ENCODE data around the gene THSD4. TPM values are rescaled to one million over a fixed set of nuclear protein-coding genes. Genes with fewer than 3 reads are reported as not detected.

Gene THSD4
- total and polyA plus RNA-seq, 9 of the 15 experiments (the other 6 are each of a cell fraction or from before 2014, with no cell fraction given) = 0.04 TPM; not detected in 5

GRCh38 chr15:71362987-71363968 lies 248.0 kb downstream of the THSD4 start:
- in situ Hi-C loops (cut with MboI) (no loop called here), intact Hi-C loops (cut with micrococcal nuclease) (no loop called here)
- Histone ChIP-seq H3K27me3 (ENCODE audit: control insufficient read depth in 2 of 2, insufficient read depth in 2 of 2, low read length in 2 of 2) (peaks cover 0 to 3% of the 10 kb centered on the region in 2 experiments; a peak in 1 of 5 replicates), H3K4me2 (ENCODE audit: insufficient read depth, low read length) (no peak overlapping the region), H3K9me3 (replicated peaks; ENCODE audit: control insufficient read depth, insufficient read depth, low read depth, low read length) (no peaks in the 10 kb centered on the region), H3K9me1 (ENCODE audit: control insufficient read depth, insufficient read depth, low read length) (no peaks in the 10 kb centered on the region), H3K27ac (ENCODE audit: extremely low read depth, low read depth, low read length) (no peak overlapping the region), H3K36me3 (ENCODE audit: control insufficient read depth, insufficient read depth, low read length) (no peaks in the 10 kb centered on the region), H3K79me2 (ENCODE audit: control insufficient read depth, insufficient read depth, low read length) (no peaks in the 10 kb centered on the region), H2AFZ (ENCODE audit: low read depth, low read length) (no peak overlapping the region), H3K4me3 (no peak overlapping the region), H3K9ac (ENCODE audit: insufficient read depth in 1 of 2, low read depth in 2 of 2, low read length in 2 of 2) (no peak overlapping the region), H3K4me1 (replicated peaks in 1 of 2; ENCODE audit: control insufficient read depth in 2 of 2, insufficient read depth in 2 of 2, low read length in 2 of 2) (no peaks in the 10 kb centered on the region), H4K20me1 (replicated peaks; ENCODE audit: control insufficient read depth, insufficient read depth, low read length) (no peaks in the 10 kb centered on the region)
- TF ChIP-seq KDM5B (IDR thresholded peaks at IDR 0.05; ENCODE audit: insufficient replicate concordance, low read depth, low read length) = no peak
- TF ChIP-seq ATF7 (IDR thresholded peaks at IDR 0.05) = no peak
- no peak for TF ChIP-seq DPF2 (IDR thresholded peaks at IDR 0.05)
- no peak for TF ChIP-seq STAT5B (CRISPR knock-in tag; IDR thresholded peaks at IDR 0.05)
- TF ChIP-seq, protein P1, sequence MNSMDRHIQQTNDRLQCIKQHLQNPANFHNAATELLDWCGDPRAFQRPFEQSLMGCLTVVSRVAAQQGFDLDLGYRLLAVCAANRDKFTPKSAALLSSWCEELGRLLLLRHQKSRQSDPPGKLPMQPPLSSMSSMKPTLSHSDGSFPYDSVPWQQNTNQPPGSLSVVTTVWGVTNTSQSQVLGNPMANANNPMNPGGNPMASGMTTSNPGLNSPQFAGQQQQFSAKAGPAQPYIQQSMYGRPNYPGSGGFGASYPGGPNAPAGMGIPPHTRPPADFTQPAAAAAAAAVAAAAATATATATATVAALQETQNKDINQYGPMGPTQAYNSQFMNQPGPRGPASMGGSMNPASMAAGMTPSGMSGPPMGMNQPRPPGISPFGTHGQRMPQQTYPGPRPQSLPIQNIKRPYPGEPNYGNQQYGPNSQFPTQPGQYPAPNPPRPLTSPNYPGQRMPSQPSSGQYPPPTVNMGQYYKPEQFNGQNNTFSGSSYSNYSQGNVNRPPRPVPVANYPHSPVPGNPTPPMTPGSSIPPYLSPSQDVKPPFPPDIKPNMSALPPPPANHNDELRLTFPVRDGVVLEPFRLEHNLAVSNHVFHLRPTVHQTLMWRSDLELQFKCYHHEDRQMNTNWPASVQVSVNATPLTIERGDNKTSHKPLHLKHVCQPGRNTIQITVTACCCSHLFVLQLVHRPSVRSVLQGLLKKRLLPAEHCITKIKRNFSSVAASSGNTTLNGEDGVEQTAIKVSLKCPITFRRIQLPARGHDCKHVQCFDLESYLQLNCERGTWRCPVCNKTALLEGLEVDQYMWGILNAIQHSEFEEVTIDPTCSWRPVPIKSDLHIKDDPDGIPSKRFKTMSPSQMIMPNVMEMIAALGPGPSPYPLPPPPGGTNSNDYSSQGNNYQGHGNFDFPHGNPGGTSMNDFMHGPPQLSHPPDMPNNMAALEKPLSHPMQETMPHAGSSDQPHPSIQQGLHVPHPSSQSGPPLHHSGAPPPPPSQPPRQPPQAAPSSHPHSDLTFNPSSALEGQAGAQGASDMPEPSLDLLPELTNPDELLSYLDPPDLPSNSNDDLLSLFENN (IDR thresholded peaks at IDR 0.05; ENCODE audit: low read depth in 2 of 2, low read length in 2 of 2) = no peak
- TF ChIP-seq, protein P2, sequence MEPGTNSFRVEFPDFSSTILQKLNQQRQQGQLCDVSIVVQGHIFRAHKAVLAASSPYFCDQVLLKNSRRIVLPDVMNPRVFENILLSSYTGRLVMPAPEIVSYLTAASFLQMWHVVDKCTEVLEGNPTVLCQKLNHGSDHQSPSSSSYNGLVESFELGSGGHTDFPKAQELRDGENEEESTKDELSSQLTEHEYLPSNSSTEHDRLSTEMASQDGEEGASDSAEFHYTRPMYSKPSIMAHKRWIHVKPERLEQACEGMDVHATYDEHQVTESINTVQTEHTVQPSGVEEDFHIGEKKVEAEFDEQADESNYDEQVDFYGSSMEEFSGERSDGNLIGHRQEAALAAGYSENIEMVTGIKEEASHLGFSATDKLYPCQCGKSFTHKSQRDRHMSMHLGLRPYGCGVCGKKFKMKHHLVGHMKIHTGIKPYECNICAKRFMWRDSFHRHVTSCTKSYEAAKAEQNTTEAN (CRISPR knock-in tag; IDR thresholded peaks at IDR 0.05) = no peak
- TF ChIP-seq TGIF2 (CRISPR knock-in tag; IDR thresholded peaks at IDR 0.05) = no peak
- TF ChIP-seq ZC3H4 (CRISPR knock-in tag; IDR thresholded peaks at IDR 0.05; ENCODE audit: borderline replicate concordance) = no peak
- no peak for TF ChIP-seq MBD2 (IDR thresholded peaks at IDR 0.05; ENCODE audit: borderline replicate concordance, low read depth)
- TF ChIP-seq ZNF75A (CRISPR knock-in tag; IDR thresholded peaks at IDR 0.05) = no peak
- no peak for TF ChIP-seq FOXJ2 (tag; IDR thresholded peaks at IDR 0.05)
- no peak for TF ChIP-seq POLR2G (IDR thresholded peaks at IDR 0.05; ENCODE audit: low read depth, low read length)
- no peak for TF ChIP-seq ZNF639 (CRISPR knock-in tag; conservative IDR thresholded peaks at IDR 0.05 in 1 of 2, IDR thresholded peaks at IDR 0.05 in 1 of 2)
- no peak for TF ChIP-seq OTX1 (CRISPR knock-in tag; IDR thresholded peaks at IDR 0.05)
- TF ChIP-seq ZKSCAN3 (CRISPR knock-in tag; IDR thresholded peaks at IDR 0.05) = no peak
- FAIRE-seq = no peak
- no TSS peak for BruUV-seq (replicated peaks)
- 5% methylated on average over 11 of the region's 11 CpGs for WGBS (ENCODE audit: insufficient coverage, low coverage, missing lambda C conversion rate)
- ChIA-PET POLR2A (no interaction called here), CTCF (ENCODE audit: low intra/inter-chr PET ratio) (no interaction called here)
- ATAC-seq = no peak
- no peak for DNase-seq (ENCODE audit: extremely low read depth in 1 of 4, low spot score in 3 of 4)
